Lower leg skin (tissue), 4 donors: ENCODE data around the gene NFKBIB. TPM values are rescaled to one million over a fixed set of nuclear protein-coding genes. Genes with fewer than 3 reads are reported as not detected.
"Not testable (repeated sequence)": the region's sequence is repeated elsewhere in the genome, so short reads cannot be mapped to it uniquely, and the experiment has no call there.

ENCODE experiments used
- DNase-seq, 2 donors: peaks; one replicate each; pipeline ENCODE4 v3.0.0-alpha.2; 2019; ENCODE audit warnings: low spot score in 2 of 2
- H3K4me3 ChIP-seq: fragments of 200-600 bp; sonication (generic); 2 replicates; pipeline ENCODE4 v1.5.1; 2017; ENCODE audit warnings: mild to moderate bottlenecking, low read depth; ENCODE audit not compliant: poor library complexity, severe bottlenecking
- CTCF ChIP-seq, 3 donors: fragments of 450-650 bp; IDR thresholded peaks; one replicate each; pipeline ENCODE4 v1.5.1; 2016; ENCODE audit warnings: antibody characterized with exemption in 3 of 3, mild to moderate bottlenecking in 3 of 3, moderate library complexity in 2 of 3
- POLR2A ChIP-seq, 2 donors: fragments of 450-650 bp; IDR thresholded peaks; one replicate each; pipeline ENCODE4 v1.6.1; 2016 to 2017; ENCODE audit warnings: antibody characterized with exemption in 2 of 2, mild to moderate bottlenecking in 1 of 2, moderate library complexity in 1 of 2
- WGBS, 2 donors: methylation state at CpG; one replicate each; pipeline ENCODE4 v1.1.5; 2018; 5-methylcytosine and 5-hydroxymethylcytosine counted together
- intact Hi-C: fragments of 100-400 bp; cut with DNase I; formaldehyde crosslinking; loops from one replicate; pipeline ENCODE4 v1.15.0; 2023; ENCODE audit warnings: low total_unique reads
- total RNA-seq, 4 donors: library from RNA; depleted of rRNA; stranded (reverse); fragments of >200 nt; gene quantifications; one replicate each; pipeline ENCODE4 v1.1.0, GENCODE V29; 2016

NFKBIB gene
- total RNA-seq, 4 donors from 2014 or later = 26.9 to 51.2 (median 31.5) TPM

- peak overlapping the region; percentile 91 for H3K4me3 ChIP-seq
- DNase-seq = peak; percentile 70 to 94
- intact Hi-C loops = no loop called here
- WGBS, 2 donors = 1% methylated on average over 51 to 52 of the region's 52 CpGs
- TF ChIP-seq POLR2A (IDR thresholded peaks at IDR 0.05) (no peak), CTCF (IDR thresholded peaks at IDR 0.05) (no peak)
These were observed 47.3 kb upstream of the NFKBIB start for GRCh38 chr19:38852231-38853044.

GRCh38 chr19:38853214-38853613, 46.6 kb upstream of the NFKBIB start:
- H3K4me3 ChIP-seq = no peak overlapping the region
- intact Hi-C loops = no loop called here
- DNase-seq = no peak
- 84 to 90% methylated on average over 17 of the region's 17 CpGs for WGBS, 2 donors
- TF ChIP-seq POLR2A (IDR thresholded peaks at IDR 0.05) (no peak), CTCF (IDR thresholded peaks at IDR 0.05) (no peak)

- DNase-seq, intact Hi-C loops: not testable (repeated sequence)
These were observed 44.8 kb upstream of the NFKBIB start for GRCh38 chr19:38854961-38855360.

GRCh38 chr19:38855751-38856150, 44.0 kb upstream of the NFKBIB start:
- intact Hi-C loops, DNase-seq, H3K4me3 ChIP-seq: not testable (repeated sequence)
- 75 to 100% methylated on average over 1 to 22 of the region's 37 CpGs for WGBS, 2 donors

More at GRCh38 chr19:38854961-38855360, 44.8 kb upstream of the NFKBIB start:
- H3K4me3 ChIP-seq = not testable (repeated sequence)
- 63 to 66% methylated on average over 3 of the region's 3 CpGs for WGBS, 2 donors

GRCh38 chr19:38856813-38857212, 43.0 kb upstream of the NFKBIB start:
- intact Hi-C loops = no loop called here
- TF ChIP-seq CTCF (IDR thresholded peaks at IDR 0.05) (no peak), POLR2A (IDR thresholded peaks at IDR 0.05) (no peak)
- 79 to 83% methylated on average over 3 of the region's 3 CpGs for WGBS, 2 donors
- DNase-seq = no peak
- H3K4me3 ChIP-seq = no peak overlapping the region

DNA sequence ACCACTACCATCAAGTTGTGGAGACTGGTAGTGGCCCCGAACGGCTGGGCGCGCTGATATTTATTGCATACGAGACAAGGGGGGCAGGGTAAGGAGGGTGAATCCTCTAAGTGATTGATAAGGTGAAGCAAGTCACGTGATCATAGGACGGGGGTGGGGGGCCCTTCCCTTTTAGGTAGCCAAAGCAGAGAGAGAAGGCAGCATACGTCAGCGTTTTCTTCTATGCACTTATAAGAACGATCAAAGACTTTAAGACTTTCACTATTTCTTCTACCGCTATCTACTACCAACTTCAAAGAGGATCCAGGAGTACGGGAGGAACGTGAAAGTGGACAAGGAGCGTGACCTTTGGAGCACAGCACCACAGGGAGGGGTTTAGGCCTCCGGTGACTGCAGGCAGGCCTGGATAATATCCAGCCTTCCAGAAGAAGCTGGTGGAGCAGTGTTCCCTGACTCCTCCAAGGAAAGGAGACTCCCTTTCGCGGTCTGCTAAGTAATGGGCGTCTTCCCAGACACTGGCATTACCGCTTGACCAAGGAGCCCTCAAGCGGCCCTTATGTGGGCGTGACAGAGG, 40.1 kb upstream of the NFKBIB start:
- H3K4me3 ChIP-seq, DNase-seq, intact Hi-C loops: not testable (repeated sequence)
- WGBS, 2 donors = 55 to 66% methylated on average over 21 of the region's 21 CpGs

GRCh38 chr19:38861368-38861767, 38.4 kb upstream of the NFKBIB start:
- WGBS, 2 donors = 89 to 92% methylated on average over 3 of the region's 3 CpGs
- DNase-seq = no peak
- no peak overlapping the region for H3K4me3 ChIP-seq
- TF ChIP-seq CTCF (IDR thresholded peaks at IDR 0.05) = no peak
- no peak for TF ChIP-seq POLR2A (IDR thresholded peaks at IDR 0.05)
- intact Hi-C loops = no loop called here
